DLD1 (cell line): ENCODE data around the gene RSRC1.
"Not testable (repeated sequence)": the region's sequence is repeated elsewhere in the genome, so short reads cannot be mapped to it uniquely, and the experiment has no call there.

ENCODE experiments used
- in situ Hi-C: cut with HindIII; loops from 2 replicates; pipeline ENCODE4 v1.10.0; 2017; ENCODE audit warnings: low sequenced_read_pairs

RSRC1 gene

DNA sequence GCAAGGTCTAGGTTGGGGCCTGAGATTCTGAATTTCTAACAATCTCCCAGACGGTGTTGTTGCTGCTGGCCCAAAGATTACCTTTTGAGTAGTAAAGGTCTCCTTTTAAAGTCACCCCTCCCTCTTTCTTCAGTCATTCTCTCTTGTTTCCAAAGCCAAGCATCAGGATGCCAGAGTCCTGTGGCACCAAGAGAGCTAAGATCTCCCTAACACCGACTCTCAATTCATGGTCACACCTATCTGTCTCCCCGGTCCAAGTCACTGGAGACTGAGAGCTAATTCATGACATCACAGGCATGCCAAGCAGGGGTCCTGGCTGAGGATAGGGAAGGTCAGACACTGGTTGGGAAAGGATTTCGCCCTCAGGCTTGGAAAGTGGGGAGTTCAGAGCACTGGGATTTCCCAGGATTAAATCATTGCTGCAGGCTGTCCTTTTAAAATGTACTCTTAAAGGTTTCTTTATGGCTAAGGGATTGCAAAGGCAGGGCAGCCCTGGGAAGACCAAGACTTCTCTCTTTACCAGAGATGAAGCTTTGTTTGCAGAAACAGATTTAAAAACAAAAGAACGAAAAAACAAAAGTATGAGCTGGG is 11.0 kb upstream of the RSRC1 start:
- in situ Hi-C loops = no loop called here

DNA sequence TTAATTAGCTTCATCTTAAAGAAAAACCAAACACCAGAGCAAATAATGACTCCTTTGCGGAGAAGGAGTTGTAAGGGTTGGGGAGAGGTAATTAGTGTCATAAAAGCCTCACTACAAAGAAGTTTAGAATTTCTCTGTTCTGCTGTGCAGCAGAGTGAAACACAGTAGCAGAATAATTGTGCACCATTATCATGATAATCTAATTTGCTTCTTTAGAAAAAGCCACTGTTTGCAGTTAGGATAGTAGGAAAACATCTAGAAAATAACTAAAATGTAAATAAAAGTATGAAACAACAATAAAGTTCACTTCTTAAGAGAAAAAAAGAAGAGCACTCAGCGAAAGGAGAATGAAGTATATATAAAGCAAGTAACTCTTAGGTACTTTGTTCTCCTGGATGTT is 9.2 kb upstream of the RSRC1 start:
- in situ Hi-C loops = no loop called here

DNA sequence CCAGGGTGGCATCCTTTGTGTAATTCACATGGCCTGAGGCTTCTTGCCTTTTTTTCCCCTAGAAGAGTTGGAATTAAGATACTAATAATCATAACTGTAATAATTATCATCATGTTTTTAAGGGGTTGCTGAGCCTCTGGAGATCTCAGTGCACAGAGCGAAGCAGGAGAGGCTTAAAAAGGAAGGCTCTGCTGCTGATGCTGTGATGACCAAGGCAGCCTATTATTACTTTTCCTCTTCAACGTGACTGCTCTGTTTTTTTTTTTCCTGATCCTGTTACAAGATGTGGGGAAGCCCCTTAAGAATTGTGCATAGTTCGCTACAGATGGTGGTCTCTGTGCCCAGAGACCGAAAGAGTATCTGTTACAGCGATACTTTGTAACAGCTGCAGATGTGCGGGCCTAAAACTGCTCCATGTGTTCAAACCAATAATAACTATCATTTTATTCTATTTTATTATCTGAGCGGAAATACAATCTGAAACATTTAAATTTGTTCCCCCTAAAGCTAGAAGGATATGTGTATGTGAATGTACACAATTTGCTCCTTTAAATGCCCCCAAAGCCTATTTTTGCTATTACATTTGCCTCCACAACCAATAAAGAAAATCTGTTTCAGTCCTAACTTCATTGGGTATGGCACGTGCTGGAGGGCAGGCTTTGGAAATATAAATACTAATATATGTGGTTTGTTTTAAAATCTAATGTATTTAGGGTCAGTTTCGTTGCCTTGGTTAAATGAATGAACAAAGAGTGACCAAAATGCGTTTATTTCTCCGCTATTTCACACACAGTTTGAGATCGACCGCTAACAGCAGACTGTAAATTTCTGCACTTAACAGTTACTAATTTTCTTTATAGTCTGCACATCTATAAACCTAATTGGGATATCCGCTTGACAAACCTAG is 8.3 kb upstream of the RSRC1 start:
- in situ Hi-C loops = no loop called here

DNA sequence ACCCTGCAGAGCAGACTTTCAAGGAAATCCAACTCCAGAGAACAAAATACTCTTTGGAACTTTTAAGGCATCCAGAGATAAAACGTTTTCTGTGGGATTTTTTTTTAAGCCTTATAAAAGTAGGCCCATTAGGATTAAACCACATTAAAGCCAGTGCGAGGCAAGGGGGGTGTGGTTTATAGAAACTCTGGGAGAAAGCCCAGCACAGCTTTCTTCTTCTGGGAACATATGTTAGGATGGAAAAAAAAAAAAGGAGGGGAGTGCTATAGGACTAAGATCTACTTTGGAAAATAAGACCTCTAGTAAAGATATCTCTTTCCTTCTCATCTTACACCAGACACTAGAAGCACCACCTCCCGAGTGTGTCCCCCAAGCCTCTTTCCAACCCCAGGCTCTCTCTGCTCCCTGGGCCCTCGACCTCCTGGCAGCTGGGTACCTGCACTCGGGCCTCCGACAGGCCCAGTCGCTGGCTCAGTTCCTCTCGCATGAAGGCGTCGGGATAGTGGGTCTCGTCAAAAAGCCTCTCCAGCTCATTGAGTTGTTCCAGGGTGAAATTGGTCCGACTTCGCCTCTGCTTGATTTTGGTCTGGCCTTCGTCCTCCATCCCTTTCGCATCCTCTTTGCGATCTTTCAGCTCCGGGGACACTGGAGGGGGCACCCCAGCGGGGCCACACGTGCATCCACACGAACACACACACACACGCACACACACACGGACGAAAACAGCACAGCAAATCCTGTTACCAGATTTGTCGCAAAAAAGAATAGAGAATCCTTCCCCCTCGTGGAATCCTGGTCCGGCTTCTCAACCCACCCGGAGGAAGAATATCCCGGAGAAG is 7.4 kb upstream of the RSRC1 start:
- in situ Hi-C loops = no loop called here

DNA sequence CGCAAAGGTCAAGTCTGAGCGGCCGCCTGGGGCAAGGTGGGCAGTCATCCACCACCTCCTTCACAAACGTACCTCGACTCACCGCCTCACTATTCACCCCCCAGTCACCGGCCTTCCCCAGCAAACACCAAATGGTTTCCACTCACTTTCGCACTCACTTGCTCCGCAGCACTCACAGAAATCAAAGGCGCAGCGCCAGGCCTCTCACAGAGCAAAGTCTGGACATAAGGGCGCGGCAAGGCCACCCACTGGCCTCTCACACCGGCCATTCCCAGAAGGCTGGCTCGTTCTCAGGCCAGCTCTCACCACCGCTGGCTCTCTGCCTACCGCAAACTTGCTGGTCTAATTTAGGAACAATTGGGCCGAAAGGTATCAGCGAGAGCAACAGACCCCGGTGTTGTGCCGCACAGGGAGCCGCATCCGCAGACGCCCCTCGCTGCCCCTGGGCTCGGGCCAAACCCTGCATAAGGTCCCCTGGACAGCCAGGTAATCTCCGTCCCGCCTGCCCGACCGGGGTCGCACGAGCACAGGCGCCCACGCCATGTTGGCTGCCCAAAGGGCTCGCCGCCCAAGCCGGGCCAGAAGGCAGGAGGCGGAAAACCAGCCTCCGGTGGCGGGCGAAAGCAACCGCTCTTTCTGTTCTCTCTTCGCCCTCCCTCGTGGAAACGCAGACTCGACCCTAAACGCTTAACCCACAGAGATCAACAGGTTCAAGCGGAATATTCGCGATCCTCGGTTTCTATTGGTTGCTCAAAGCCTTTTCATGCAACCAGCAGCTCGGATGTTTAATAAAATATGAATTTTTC is 6.6 kb upstream of the RSRC1 start:
- in situ Hi-C loops = no loop called here

DNA sequence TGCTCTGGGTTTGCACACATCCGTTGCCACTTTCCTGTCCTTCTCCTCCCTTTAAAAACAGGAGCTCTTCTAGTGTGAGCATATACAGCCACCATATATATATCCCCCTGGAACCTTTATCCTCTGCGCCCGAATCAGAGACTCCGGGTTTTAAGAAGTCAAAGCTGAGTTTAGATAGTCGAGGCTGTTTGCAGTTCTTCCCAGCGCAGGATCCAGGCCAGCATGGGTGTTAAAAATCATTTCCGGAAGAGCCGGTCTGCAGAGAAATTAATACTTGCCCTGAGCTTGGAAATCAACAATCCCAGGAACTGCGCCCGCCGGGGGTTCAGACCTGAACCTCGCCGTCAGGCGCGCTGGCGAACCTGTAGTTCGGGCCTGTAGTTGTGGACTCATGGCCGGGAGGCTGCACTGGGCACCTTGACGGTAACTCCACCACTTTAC is 6.0 kb upstream of the RSRC1 start:
- in situ Hi-C loops = no loop called here

DNA sequence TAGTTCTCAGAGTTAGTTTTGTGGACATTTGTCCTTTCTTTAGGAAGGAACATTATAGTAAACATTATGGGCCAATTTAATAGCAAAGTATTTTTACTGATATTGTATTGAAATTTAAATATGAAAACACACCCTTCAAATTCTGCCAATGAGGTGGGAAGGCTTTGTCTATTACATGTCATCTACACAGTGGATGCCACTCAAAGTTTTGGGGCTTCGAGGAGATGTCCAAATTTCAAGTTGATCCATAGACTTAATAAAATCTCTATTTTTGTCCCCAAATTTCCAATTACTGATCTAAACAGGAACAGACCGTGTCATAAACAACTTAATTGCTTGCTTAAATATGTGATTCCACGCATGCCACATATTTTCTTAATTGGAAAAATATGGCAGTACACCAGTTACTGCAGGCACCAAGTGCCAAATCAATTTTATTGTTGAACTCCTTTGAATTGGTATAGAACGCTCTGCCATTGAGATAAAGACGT is 5.4 kb upstream of the RSRC1 start:
- in situ Hi-C loops = no loop called here

DNA sequence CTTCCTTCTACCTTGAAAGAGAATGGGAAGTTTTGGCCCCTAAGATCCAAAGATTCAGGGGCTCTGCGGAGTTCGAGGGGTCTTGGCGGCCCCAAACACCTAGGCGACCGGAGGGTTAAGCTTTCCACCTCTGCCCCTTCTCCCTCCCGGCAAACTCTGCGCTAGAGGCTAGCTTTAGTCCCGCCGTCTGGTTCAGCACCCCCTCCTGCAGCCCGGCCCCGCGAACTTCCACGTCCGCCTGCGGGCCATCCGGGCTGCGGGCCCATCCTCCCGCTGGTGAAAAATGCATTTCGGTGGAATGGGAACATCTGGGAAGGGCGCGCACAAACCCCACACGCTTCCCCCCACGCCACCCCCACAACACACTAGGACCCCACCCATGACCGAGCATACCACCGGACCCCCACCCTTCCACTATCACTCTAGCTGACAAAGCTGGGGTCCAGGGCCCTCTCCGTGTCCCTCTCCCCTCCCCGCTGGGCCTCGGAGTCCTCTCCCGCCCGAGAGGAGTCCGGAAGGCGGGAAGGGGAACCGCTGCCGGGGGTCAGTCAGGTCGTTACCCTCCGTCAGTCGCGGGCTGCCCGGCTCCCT is 4.7 kb upstream of the RSRC1 start:
- in situ Hi-C loops = no loop called here

DNA sequence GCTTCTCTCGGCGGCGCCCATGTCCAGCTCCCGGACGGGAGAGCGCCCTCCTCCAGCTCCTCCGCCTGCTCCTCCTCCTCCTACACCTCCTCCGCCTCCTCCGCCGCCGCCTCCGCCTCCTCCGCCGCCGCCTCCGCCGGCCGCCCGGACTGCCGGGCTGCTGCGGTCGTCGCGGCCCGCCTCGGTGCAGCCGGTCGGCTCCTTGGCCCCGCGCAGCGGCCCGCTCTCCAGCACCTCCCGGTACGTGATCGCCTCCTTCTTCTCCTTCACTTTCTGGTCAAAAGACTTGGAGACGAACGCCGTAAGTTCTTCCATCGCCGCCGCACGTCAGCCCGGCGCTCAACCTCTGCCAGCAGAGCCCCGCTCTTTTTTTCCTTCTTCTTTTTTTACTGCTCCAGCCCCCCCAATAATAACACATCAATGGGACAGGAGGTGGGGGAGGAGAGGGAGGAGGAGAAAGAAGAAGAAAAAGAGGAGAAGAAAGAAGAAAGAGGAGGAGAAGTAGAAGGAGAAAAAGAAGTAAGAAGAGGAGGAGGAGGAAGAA is 4.1 kb upstream of the RSRC1 start:
- in situ Hi-C loops = no loop called here

DNA sequence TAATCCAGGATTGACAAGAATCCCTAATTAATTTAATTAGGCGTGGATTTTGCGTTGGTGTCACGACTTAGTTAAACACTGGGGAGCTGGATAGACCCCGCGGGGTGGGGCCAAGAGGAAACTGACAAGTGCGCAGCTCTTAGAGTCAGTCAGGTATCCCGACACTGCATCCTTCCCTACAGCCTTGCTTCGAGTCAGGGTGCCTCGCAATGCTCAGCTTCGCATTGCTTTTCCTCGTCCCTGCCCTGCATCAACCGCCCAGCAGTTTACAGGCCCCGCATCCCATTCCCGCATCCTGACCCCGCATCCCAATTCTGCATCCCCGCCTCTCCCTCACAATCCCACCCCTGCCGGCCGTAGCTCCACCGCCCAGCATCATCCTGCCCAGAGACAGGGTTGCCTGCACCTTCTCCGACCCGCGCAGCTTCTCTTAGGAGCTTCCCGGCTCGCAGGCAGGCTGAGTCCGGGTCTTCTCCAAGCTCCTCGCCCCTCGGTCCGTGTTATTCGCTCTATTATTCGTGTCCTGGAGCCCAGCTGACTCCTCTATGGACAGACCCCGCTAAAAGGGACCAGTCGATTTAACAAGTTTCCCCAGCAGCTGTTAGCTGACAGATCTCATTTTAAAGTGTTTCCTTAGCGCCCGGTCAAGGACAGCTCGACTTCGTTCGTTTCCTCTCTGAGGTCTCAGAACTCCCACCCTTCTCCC is 3.0 kb upstream of the RSRC1 start:
- in situ Hi-C loops = no loop called here

DNA sequence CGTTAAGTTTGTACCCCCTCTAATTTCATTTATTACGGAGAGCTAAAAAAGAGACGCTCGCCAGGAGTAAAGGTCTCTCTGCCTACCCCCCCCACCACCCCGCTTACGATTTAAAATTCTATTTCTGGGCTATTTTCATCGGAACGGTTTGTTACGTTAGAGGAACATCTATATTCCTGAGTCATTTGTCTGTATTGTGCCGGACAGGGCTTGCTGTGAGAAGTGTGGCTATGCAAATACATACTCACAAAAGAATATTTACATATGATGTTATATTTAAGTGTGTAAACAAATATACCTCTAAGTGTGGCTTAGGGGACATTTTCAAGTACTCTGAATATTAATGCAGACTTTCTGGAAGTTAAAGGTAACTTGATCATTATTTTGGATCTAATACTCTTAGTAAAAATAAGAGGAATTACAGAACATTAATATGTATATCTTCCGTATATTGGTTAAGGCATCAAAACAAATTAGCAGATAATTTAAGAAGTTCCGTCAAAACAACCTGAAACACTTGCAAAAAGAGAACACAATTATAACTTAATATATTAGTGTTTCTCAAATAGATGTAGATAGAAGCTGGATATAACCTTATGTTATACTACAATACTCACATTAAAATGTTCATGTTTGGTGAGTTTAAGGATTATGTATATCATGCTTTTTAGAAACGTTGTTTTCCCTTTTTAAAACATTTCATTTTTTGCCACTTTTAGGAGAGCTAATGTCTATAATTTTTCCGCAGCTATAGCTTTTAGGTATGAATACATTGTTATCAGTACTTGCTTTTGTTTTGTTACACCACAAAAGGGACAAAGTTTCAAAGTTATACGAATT is 2.1 kb upstream of the RSRC1 start:
- in situ Hi-C loops = no loop called here

DNA sequence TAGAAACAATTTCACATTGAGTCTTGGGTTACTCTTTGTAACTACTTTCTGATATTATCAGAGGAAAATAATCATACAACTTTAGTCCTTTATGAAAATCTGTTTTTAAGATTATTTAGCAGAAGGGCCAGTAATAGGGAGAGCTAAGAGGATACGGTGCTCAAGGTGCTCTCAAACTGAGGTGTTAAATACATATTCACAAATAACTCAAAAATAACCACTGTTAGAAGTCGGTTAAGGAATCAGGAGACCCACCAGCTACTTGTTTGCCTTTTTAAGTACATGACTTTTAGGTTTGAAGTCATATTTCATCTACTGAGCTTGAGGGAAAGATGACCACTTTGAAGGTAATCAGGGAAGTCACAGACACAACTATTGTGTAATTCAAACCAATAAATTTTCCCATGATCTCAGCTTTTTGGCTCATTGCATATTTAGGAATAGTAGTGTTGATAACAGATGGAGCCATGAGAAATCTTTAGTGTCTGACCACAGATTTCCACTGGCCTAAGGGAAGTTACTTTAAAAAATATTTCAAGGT is 1.4 kb upstream of the RSRC1 start:
- in situ Hi-C loops = no loop called here

DNA sequence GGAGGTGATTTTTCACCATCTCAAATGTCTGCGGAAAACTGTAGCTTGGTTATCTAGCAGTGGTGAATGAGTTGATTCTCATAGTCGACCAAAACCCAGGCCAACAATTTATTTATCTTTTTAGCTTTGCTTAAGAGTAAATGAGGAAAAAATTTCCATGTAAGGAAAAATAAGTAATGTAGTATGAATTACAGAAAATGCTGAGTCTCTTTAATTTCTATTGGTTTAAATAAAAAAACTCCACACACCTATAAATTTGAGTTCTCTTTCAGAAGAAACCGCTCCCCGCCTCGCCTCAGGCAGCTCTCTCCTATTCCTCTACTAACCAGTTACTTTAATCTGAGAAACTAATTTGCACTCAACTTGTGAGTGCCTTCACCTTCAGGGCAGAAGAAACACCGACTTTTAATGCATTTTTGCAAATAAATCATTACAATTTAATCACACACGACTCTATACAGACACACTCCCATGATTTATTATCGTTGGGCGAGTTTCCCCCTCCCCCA is 540 bp upstream of the RSRC1 start:
- in situ Hi-C loops = no loop called here

DNA sequence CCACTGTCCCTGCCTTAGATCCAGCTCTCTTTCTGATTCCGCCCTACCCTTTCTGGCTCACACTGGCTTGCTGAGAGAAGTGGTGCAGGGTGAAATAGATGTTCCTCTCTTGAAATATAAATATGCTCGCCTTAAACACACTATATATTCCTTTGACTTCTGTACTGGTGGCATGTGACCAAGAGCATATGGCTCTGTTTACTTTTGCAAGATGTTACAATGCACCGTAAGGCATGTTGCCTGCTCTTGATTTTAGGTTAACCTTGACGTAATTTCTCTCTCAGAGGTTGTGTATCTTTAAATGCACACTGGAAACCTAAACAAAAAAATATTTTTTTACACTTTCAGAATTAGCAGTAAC is 749 bp downstream of the RSRC1 start:
- in situ Hi-C loops = no loop called here

DNA sequence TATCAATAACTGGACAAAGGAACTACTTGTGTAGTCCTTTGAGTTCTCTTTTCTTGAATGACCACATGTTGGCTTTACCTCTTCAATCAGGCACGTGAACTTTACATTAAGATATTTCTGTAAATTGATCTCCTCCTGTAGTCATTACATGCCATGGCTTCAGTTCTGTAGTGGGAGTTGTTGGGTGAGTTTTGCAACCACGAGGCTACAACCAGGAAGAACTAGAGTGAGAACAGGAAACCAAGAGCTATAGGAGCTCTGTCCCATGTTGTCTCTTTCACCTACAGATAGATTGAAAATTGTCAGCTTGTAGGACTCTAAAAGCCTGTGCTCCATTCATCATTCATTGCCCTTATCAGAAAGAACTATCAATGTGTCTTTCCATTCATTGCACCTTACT is 2.0 kb downstream of the RSRC1 start:
- in situ Hi-C loops = no loop called here

DNA sequence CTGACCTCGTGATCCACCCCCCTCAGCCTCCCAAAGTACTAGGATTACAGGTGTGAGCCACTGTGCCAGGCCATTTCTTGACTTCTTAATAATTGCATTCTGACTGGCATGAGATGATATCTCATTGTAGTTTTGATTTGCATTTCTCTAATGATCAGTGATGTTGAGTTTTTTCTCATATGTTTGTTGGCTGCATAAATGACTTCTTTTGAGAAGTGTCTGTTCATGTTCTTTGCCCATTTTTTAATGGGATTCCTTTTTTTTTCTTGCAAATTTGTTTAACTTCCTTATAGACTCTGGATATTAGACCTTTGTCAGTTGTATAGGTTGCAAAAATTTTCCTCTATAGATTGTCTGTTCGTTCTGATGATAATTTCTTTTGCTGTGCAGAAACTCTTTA is 3.7 kb downstream of the RSRC1 start:
- in situ Hi-C loops = not testable (repeated sequence)

DNA sequence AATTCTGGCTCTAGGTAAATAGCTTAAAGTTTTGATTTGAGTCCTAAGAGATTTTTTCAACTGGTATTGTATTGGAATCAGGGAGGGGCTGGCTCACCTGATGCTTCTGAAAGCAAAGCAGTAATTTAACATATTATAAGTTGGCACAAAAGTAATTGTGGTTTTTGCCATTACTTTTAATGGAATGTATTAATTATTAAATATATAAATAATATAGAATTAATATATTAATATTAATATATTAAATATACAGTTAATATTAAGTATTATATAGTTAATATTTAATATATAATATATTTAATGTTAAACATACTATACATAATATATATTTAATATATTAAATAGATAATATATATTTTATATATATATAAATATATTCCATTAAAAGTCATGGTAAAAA is 10.4 kb downstream of the RSRC1 start:
- in situ Hi-C loops = no loop called here

DNA sequence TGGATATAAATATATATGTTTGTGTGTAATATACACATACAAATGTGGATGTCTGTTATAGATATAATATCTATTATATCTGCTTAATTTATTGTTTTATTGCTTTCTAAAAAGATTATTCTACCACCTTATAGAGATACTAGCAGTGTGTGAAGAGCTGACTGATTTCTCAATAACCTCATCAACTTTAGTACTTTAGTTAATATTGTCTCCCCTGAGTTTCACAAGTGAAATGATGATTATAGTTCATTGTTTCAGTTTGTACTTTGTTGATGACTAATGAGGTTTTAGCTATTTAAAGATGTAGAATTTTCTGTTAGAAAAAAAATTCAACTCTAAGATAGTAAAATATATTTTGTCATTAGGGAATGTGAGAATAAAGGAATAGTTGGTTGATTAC is 11.4 kb downstream of the RSRC1 start:
- in situ Hi-C loops = no loop called here
